DMS79 (cell line): ENCODE data around the gene PSTPIP2.
"Not testable (repeated sequence)": the region's sequence is repeated elsewhere in the genome, so short reads cannot be mapped to it uniquely, and the experiment has no call there.

ENCODE experiments used
- DNase-seq: peaks from one replicate; lab custom pipeline; 2025; lab: John Stamatoyannopoulos, UW

Gene PSTPIP2

DNA sequence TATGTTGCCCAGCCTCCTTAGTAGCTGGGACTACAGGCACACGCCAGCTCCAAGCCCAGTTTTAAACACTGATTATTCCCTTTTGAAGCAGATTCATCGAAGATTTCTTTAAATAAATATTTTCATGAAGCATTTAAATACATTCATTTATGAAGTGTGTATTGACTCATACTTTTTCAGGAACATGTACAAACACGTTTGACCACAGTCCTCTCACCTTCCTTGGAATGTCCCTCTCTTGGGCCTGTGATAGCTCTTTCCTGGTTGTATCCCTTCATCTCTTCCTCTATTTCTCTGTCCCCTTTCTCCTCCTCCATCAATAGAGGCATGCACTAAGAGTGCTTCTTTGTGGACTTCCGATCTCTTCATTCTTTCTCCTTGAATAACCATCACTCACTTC, 2.5 kb downstream of the PSTPIP2 start:
- DNase-seq, result no peak

DNA sequence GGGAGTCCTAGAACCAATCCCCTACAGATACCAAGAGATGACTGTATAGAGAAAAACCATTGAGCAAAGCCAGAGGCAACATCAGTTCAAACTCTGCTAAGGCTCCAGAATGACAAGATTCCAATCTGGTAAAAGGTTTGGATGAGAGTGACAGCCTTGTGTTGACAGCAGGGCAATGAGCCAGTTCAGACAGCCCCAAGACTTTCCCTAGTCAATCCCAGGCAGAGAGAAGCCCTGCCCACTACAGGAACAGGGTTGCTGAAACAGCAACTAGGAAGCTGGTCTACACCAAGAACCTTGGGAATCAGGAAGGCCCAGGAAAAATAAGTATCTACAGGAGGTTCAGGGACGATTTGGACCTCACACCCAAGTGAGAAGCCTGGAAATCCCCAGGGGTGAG, 3.3 kb downstream of the PSTPIP2 start:
- DNase-seq, result no peak

DNA sequence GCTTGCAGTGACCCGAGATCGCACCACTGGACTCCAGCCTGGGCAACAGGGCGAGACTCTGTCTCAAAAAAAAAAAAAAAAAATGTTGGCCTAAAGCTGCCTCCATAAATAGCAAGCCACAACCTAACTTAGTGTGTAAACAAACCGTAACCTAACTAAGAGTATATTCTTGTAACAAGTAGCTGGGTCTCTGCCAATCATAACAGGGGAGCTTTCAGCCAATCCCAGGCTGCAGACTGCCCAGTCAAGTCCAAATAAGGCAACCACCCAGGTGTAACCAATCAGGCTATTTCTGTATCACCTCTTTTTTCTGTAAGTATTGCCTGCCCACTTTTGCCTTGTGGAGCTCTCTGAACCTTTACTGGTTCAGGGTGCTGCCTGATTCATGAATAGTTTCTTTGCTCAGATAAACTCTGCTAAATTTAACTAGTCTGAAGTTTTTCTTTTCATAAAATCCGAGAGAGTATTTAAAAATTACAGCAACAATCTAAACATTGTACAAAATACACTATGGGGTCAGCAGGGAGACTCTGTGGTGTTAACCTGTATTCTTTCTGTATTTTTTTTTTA, 4.5 kb downstream of the PSTPIP2 start:
- DNase-seq, result no peak

DNA sequence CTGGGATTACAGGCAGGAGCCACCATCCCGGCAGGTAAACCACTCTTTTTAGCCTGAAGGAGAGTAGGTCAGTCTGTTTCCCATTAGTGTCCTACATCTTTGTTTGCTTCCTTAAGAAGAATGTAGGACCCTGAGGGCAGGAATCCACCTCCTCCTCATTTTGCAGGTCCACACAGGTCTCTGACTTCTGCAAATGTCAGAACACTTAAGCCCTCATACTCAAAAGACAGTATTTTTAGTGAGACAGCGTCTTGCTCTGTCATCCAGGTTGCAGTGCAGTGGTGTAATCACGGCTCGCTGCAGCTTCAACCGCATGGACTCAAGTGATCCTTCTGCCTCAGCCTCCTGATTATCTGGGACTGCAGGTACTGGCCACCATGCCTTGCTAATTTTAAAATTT, 9.3 kb downstream of the PSTPIP2 start:
- DNase-seq, result no peak

DNA sequence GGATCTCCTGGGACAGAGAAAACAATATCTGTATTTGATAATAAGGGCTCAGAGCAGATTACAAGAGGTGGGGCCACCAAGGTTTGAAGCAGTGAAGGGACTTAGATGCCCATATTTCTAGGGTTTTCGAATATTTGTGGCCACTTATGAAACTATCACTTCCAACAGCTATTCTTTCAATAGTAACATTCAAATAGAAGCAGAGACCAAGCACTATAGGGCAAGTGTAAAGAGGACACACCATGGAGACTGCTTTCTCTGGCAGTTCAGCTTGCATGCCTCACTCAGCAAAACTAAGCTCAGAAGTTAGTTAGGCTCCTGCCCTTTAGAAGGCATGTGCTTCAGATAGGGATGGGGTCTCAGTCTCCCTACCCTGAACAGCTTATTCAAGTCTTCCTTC, 10.3 kb downstream of the PSTPIP2 start:
- DNase-seq, result no peak

DNA sequence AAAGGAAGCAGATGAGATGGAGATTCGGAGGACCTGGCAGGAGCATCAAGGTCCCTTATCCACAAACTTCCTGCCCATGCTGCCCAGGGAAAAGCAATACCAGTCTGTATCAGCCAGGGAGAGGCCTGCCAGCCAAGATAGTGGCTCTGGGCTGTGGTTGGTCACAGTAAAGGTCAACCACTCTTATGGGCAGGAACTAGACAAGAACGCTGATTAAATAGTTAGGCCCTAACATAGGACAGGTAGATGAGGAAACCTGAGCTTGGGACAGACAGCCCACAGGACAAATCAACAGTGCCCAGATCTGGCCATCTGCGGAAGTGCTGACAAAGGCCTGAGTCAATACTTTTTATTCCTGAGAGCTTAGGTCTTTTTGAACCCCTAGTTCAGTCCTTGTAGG, 10.7 kb downstream of the PSTPIP2 start:
- DNase-seq, result no peak

DNA sequence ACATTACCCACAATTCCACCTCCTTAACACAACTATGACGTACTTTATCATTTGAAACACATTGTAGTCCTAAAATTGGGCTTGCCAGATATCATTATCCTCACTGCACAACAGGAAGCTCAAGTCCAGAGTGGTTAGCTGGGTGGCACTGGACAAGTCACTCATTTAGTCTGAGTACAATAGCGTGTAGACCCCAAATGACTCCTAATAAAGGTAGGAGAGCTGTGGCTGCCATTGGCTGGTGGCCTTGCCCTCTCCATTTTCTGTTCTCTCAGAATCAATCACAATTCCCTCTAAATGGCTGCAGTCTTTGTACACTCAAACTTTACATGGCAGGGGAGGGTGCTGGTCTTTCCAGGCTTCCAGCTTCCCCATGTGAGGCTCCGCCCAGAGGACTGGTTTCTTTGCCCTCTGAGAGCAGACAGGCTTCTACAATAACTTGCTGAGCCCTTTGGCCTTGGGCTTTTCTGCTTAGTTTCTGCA, 11.7 kb downstream of the PSTPIP2 start:
- no peak for DNase-seq

DNA sequence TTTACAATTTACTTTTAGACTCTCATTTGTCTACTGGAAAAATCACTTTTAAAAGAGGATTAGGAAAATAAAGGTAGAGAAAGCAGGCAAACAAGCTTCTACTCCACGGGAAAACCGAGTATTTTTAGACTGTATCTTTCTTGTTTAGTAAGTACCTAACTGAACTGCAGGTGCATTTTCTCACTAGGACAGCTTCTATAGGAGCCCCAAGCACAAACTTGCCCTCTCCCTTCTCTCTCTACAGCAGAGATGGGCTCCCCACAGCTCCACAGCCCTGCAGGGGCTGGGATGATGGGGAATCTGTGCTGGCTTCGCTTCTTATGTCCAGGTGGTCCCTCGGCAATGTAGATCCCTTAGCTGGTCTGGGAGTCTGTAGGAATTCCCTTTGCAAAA, 16.2 kb downstream of the PSTPIP2 start:
- DNase-seq, result no peak

DNA sequence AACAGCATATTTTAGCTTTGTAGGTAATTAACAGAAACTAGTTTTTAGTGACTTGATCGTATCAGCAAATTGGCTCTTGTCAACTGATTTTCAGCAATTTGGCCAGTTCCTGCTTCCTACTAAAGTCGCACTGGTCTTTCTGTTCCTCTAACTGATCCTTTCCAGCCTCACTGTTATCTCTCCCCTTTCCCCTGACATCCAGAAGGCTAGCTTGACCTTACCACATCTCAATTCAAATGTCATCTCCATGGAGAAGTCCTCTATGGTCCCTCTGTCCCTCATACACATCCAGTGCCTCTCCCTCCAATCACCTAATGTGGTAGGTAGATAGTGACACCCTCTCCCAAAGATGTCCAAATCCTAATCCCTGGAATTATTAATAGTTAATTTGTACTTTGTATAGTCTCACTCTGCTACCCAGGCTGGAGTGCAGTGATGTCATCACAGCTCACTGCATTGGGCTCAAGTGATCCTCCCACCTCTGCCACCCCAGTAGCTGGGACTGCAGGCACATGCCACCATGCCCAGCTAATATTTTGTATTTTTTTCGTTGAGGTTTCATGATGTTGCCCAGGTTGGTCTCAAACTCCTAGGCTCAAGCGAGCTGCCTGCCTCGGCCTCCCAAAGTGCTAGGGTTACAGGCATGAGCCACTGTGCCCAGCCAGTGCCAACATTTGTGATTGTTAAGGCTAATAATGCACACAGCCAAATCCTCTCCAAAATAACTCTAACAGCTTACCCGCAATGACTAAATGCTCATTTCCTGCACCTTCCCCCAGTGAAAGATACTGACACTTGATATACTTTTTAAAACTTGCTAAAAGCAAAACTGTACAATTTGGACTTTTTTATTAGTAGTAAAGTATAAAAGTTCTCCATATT, 16.9 kb downstream of the PSTPIP2 start:
- no peak for DNase-seq

DNA sequence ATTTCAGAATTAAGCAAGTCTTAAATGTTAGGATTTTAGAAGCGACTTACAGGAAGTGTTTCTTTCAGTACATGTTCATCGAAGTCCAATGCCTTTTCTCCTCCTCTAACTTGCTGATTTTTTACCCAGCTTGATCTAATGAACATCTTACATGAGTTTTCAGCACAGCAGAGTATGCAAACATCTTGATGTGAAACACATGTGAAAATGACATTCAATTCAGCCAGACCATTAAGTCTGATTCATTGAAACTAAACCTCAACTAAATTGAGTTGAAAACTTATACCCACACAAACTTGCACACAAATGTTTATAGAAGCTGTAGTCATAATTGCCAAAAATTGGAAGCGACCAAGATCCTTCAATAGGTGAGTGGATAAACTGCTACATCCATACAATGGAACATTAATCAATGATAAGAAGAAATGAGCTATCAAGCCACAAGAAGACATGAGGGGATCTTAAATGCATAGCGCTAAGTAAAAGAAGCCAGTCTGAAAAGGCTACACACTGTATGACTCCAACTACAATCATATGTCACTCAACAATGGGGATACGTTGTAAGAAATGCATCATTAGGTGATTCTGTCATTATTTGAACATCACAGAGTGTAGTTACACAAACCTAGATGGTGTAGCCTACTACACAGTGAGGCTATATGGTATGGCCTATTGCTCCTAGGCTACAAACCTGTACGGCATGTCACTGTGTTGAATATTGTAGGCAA, 18.5 kb downstream of the PSTPIP2 start:
- DNase-seq, result no peak

DNA sequence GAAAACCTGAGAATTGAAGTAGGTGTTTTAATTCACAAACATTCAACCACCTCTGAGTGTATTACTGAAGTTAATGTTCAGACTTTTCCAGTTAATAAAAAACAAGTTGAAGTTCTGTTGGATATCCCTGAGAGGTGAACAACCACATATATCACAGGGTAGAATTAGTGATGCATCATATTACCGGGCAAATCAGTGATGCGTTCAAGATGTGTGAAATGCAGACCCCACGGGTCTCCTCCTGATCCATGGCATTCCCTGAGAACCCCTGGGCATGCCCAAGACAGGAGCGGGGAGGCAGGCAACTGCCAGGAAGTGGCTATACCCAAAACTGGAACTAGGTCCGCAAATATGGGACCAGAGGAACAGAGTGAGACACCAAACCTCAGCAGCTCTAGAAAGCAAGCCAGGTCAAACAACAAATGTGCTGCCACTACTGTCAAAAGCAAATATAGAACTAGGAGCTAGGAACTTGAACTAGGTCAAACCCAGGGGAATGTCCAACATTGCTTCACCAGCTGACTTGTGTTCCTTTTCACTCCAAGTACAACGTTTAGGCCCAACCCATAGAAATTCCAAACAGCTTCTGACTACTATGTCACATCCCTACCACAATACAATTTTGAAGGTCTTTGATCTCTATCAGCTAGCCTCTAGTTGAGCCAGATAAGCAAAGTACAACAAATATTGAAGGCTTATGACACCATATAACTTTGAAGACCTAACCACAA, 20.2 kb downstream of the PSTPIP2 start:
- no peak for DNase-seq

DNA sequence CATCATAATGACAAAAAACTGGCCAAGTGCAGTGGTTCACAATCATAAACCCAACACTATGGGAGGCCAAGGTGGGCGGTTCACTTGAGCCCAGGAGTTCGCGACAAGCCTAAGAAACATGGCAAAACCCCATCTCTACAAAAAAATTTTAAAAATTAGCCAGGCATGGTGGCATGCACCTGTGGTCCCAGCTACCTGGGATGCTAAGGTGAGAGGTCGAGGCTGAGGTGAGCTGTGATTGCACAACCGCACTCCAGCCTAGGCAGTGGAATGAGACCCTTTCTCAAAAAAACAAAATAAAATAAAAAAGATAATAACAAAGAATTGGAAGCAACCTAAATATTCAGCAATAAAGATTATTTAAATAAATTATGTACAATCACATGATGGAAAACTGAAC, 21.8 kb downstream of the PSTPIP2 start:
- no peak for DNase-seq

DNA sequence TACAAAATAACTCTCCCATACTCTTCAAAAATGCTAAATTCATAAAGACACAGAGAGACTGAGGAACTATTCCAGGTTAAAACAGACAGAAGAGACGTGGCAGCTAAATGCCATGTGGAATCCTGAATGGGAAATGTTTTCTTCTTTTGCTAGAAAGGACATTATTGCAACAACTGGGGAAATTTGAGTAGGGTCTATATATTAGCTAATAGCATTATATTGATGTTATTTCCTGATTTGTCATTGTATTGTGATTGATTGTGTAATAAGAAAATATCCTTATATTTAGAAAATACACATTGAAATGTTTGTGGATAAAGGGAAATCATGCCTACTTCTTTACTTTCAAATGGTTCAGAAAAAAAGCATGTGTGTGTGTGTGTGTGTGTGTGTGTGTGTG, 23.4 kb downstream of the PSTPIP2 start:
- no peak for DNase-seq

DNA sequence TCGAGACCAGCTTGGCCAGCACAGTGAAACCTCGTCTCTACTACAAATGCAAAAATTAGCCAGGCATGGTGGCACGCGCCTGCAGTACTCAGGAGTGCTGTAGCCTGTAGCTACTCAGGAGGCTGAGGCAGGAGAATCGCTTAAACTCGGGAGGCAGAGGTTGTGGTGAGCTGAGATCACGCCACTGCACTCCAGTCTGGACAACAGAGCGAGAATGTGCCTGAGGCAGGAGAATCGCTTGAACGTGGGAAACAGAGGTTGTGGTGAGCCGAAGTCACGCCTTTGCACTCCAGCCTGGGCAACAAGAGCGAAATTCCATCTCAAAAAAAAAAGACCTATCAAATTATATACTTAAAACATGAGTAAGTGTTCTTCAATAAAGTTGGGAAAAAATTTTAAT, 24.7 kb downstream of the PSTPIP2 start:
- DNase-seq, result not testable (repeated sequence)

DNA sequence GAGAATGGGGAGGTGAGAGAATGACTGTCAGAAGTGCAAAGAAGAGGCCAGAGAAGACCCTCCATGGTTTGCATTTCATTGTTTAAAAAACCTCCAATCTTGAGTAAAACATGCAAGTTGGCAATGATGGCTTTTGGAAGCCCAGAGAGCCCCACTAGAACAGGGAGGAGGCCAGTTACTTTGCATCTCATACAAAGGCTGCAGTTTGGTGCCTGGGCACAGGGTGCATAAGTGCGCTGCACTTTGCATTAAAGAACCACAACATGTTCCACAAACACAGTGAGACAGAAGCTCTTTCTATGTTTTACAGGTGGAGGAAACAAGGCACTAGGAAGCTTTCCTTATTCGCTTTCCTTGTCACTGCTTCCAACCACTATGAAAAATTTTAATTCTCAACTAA, 25.4 kb downstream of the PSTPIP2 start:
- DNase-seq, result no peak

DNA sequence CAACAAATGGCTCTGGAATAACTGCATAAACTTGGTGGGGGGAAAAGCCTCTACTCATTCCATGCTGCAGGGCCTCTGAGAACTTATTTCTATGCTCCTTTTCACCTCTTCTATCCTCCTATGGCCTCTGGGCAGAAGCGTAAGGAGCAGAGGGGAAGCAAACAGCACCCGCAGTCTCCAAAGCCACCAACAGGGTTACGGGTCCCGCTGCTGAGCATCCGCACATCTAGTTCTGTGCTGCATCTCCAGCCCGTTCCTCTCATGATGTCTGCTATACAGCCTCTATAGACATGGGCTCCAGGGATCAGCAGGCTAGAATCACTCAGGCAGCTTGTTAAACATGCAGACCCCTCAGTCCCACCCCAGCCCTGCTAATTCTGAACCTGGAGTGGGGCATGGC, 25.9 kb downstream of the PSTPIP2 start:
- no peak for DNase-seq

DNA sequence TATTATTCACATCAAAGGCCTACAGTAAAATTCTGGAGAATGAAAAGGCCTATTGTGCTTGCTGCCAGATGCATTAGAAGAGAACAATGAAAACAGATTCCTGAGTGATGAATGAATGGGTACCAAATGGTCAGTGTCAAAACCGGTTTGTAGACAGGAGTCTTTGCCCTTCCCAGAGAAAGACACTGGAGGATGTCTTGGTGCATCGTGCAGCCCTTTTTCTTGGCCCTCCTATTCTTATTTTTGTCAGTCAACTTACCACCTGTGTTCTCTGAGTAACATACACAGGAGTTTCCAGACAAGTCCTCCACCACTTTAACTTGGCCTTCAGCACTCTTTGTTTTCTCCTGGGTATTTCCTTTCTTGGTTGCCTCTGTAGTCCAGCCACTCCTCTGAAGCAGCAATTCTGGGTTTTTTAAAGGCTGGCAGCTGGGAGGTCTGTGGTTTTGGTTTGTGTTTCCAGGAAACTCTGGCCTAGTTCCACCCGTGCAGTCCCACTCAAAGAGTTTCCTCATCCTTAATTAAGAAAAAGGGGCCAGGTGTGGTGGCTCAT, 29.4 kb downstream of the PSTPIP2 start:
- no peak for DNase-seq

DNA sequence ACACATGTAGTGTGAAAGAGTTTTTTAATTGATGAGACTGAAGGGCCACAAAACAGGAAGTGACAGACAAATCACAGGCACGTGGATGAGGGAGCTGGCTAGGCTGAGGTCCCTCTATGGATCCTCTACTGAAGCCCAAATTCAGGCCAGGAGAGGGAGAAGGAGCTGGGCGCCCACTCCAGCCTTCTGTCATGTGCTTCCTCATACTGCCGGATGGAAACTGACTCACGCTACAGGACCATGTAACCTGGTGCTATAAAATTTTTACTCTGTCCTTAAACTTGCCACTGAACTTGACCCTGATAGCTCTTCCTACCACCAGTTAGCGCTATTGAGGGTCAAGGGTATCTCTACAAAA, 31.3 kb downstream of the PSTPIP2 start:
- DNase-seq, result no peak

DNA sequence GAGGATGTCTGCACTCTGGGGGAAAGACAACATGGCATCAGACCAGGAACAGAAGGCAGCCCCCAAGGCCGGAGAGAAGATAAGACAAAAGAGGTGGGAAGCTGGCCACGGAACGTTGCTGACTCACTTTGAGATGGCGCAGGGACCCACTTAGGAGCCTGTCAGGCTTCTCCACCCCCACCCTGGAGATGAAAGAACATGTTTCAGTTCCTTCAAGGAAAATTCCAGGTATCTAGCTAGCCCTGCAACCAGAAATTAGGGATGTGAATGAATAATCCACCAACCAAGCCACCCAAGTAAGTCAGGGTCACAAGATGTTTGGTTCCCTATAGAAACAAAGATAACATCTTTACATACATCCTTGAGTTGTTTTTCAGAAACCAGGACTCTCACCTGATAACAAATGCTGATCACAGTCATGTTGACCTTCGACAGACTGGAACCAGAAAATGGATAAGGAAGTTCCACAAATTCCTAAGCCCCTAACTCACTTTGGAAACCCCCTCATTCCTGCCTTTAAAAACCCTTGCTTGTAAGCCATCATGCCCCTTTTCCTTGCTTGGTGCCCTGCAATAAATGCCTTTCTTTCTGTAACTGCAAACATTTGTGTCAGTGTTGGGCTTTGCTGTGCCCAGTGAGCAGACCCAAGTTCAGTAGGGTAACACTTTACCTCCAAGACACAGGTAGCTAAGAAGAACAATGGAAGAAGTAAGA, 31.9 kb downstream of the PSTPIP2 start:
- no peak for DNase-seq

DNA sequence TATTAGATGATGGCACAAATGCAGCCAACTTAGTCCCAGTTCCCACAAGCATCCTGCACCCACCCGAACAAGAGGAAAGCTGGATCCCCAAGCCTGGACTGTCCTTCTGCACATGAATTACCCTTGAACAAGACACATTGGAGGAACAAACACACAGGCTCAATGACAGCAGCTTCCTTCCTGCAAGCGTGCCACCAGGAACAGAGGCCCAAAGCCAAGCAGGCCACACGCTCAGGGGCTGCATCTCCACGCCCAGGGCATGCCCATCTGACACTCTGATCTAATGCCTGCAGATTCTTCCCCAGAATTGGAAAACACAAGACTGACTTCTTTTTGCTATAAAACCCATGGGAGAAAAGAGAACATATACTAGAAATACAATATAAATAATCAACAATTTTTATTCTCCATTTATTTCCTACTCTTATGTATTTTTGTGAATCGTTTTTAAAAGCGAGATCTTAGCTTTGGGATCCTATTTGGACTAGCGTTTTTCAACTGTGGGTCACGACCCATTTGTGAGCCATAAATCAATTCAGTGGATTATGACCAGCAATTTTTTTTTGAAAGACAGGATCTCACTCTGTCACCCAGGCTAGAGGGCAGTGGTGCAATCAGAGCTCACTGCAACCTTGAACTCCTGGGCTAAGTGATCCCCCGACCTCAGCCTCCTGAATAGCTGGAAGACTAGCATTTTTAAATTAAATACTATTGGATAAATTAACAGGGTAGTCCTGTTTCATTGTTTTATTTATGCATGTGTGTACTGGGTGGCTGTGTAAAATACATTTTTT, 34.4 kb downstream of the PSTPIP2 start:
- no peak for DNase-seq
